Muscle of back (tissue), 11 donors: ENCODE results near the gene A4GALT. TPM values are rescaled to one million over a fixed set of nuclear protein-coding genes. Genes with fewer than 3 reads are reported as not detected.
"Not testable (repeated sequence)": the region's sequence is repeated elsewhere in the genome, so short reads cannot be mapped to it uniquely, and the experiment has no call there.

Experiments used
- DNase-seq, 3 donors: peaks; one replicate each; pipeline versions ENCODE4 v3.0.0 to v3.0.0-alpha.2; 2013
- polyA plus RNA-seq, 10 donors: library from polyadenylated mRNA; unstranded; fragments of 120-200 nt; gene quantifications; one replicate each; pipeline ENCODE4 v1.2.1, GENCODE V29; 2013; ENCODE audit not compliant: insufficient read length in 10 of 10

A4GALT gene
- polyA plus RNA-seq, 10 donors: 13.5 to 24.5 (median 20.4) TPM

- no peak for DNase-seq
Measured at GRCh38 chr22:42745118-42745517, 24.4 kb upstream of the A4GALT start.

- peak; percentile 67 to 93 (median 87) for DNase-seq
Measured at GRCh38 chr22:42743501-42743991, 22.9 kb upstream of the A4GALT start.

- peak in 2 of 3 donors; percentile 62 to 82 for DNase-seq
Measured at GRCh38 chr22:42742940-42743339, 22.3 kb upstream of the A4GALT start.

GRCh38 chr22:42740320-42740719, 19.6 kb upstream of the A4GALT start:
- not testable (repeated sequence) for DNase-seq

- no peak for DNase-seq
Measured at GRCh38 chr22:42734406-42734805, 13.7 kb upstream of the A4GALT start.

GRCh38 chr22:42733394-42733793, 12.7 kb upstream of the A4GALT start:
- not testable (repeated sequence) for DNase-seq

- DNase-seq: no peak
Measured at GRCh38 chr22:42732081-42732480, 11.4 kb upstream of the A4GALT start.

- no peak for DNase-seq
Measured at GRCh38 chr22:42726811-42727210, 6.1 kb upstream of the A4GALT start.

GRCh38 chr22:42725606-42726355, 5.1 kb upstream of the A4GALT start:
- no peak for DNase-seq

GRCh38 chr22:42724062-42724461, 3.4 kb upstream of the A4GALT start:
- DNase-seq: no peak

- no peak for DNase-seq
Measured at GRCh38 chr22:42721045-42721434, 370 bp upstream of the A4GALT start.

GRCh38 chr22:42719656-42720262, 911 bp downstream of the A4GALT start:
- peak in 1 of 3 donors; percentile 41 for DNase-seq

- DNase-seq: no peak
Measured at GRCh38 chr22:42719133-42719532, 1.5 kb downstream of the A4GALT start.

- no peak for DNase-seq
Measured at GRCh38 chr22:42717197-42717928, 3.3 kb downstream of the A4GALT start.

GRCh38 chr22:42716649-42717127, 4.0 kb downstream of the A4GALT start:
- no peak for DNase-seq

GRCh38 chr22:42716221-42716620, 4.4 kb downstream of the A4GALT start:
- DNase-seq: no peak

GRCh38 chr22:42714768-42715390, 5.8 kb downstream of the A4GALT start:
- DNase-seq: no peak

- no peak for DNase-seq
Measured at GRCh38 chr22:42714308-42714707, 6.4 kb downstream of the A4GALT start.

- DNase-seq: no peak
Measured at GRCh38 chr22:42711895-42712837, 8.5 kb downstream of the A4GALT start.

GRCh38 chr22:42711281-42711731, 9.4 kb downstream of the A4GALT start:
- no peak for DNase-seq

- no peak for DNase-seq
Measured at GRCh38 chr22:42708417-42708816, 12.3 kb downstream of the A4GALT start.
